ENCODE results near the gene GPAM.
A peak's percentile ranks its signal among the peaks of the same experiment; 100 is the strongest.

GPAM gene

GRCh38 chr10:112177247-112177646, 6.3 kb downstream of the GPAM start:
- no peak for DNase-seq

- DNase-seq = no peak
Observed at GRCh38 chr10:112176543-112176942, 7.0 kb downstream of the GPAM start.

- no peak for DNase-seq
Observed at GRCh38 chr10:112175409-112175808, 8.2 kb downstream of the GPAM start.

GRCh38 chr10:112173206-112173605, 10.4 kb downstream of the GPAM start:
- DNase-seq = no peak

GRCh38 chr10:112168733-112169132, 14.8 kb downstream of the GPAM start:
- DNase-seq = no peak

- no peak for DNase-seq
Observed at GRCh38 chr10:112166800-112167199, 16.8 kb downstream of the GPAM start.

GRCh38 chr10:112161757-112162518, 21.6 kb downstream of the GPAM start:
- no peak for DNase-seq

GRCh38 chr10:112160834-112161233, 22.7 kb downstream of the GPAM start:
- DNase-seq = no peak

GRCh38 chr10:112159469-112159868, 24.1 kb downstream of the GPAM start:
- DNase-seq = no peak

GRCh38 chr10:112151524-112152039, 32.0 kb downstream of the GPAM start:
- no peak for DNase-seq

- no peak for DNase-seq
Observed at GRCh38 chr10:112148331-112148730, 35.2 kb downstream of the GPAM start.

GRCh38 chr10:112146799-112147198, 36.8 kb downstream of the GPAM start:
- DNase-seq = no peak

GRCh38 chr10:112145263-112145662, 38.3 kb downstream of the GPAM start:
- no peak for DNase-seq

GRCh38 chr10:112143420-112143819, 40.1 kb downstream of the GPAM start:
- no peak for DNase-seq

- DNase-seq = peak; percentile 61
Observed at GRCh38 chr10:112141292-112141691, 42.3 kb downstream of the GPAM start.

GRCh38 chr10:112140110-112140970, 43.2 kb downstream of the GPAM start:
- DNase-seq = peak; percentile 41

GRCh38 chr10:112139176-112139575, 44.4 kb downstream of the GPAM start:
- no peak for DNase-seq

- DNase-seq = peak; percentile 27
Observed at GRCh38 chr10:112137154-112137987, 46.2 kb downstream of the GPAM start.

- DNase-seq = no peak
Observed at GRCh38 chr10:112136486-112137153, 46.9 kb downstream of the GPAM start.

GRCh38 chr10:112135604-112136003, 48.0 kb downstream of the GPAM start:
- no peak for DNase-seq

- DNase-seq = no peak
Observed at GRCh38 chr10:112132435-112132834, 51.1 kb downstream of the GPAM start.

GRCh38 chr10:112131996-112132395, 51.6 kb downstream of the GPAM start:
- no peak for DNase-seq
